OCI-LY1 (cell line): ENCODE measurements around the gene CACNA2D4.

Source experiments
- H2AFZ ChIP-seq: fragments of 200-600 bp; sonication (generic), shearing (Covaris generic); 2 replicates; pipeline ENCODE4 v1.6.0; 2014; ENCODE audit warnings: antibody characterized with exemption, mild to moderate bottlenecking, low read length
- H3F3A ChIP-seq: fragments of 200-600 bp; sonication (generic), shearing (Covaris generic); 2 replicates; pipeline ENCODE4 v1.6.0; 2014; ENCODE audit warnings: mild to moderate bottlenecking, antibody characterized with exemption, low read length, moderate library complexity; ENCODE audit not compliant: insufficient read depth
- H3K27ac ChIP-seq: fragments of 200-600 bp; sonication (generic); 2 replicates; pipeline ENCODE4 v1.5.1; 2014; ENCODE audit warnings: low read length, mixed run types, mild to moderate bottlenecking, low read depth; ENCODE audit not compliant: poor library complexity, severe bottlenecking
- H3K27me3 ChIP-seq: fragments of 200-600 bp; sonication (generic); 2 replicates; pipeline ENCODE4 v1.6.0; 2014; ENCODE audit warnings: antibody characterized with exemption, mild to moderate bottlenecking, low read length, moderate library complexity; ENCODE audit not compliant: insufficient read depth
- H3K36me3 ChIP-seq: fragments of 200-600 bp; sonication (generic); 2 replicates; pipeline ENCODE4 v1.6.1; 2014; ENCODE audit warnings: mild to moderate bottlenecking, antibody characterized with exemption, low read length, moderate library complexity, mixed read lengths; ENCODE audit not compliant: insufficient read depth
- H3K4me1 ChIP-seq: fragments of 200-600 bp; sonication (generic); 2 replicates; pipeline ENCODE4 v1.5.1; 2014; ENCODE audit warnings: mild to moderate bottlenecking, low read length, moderate library complexity; ENCODE audit not compliant: insufficient read depth, severe bottlenecking
- H3K4me2 ChIP-seq: fragments of 200-600 bp; sonication (generic), shearing (Covaris generic); 2 replicates; pipeline ENCODE4 v1.6.1; 2014; ENCODE audit warnings: low read length
- H3K4me3 ChIP-seq: fragments of 200-600 bp; sonication (generic); 2 replicates; pipeline ENCODE4 v1.5.1; 2014; ENCODE audit warnings: low read length, low read depth, mild to moderate bottlenecking, mixed read lengths; ENCODE audit not compliant: poor library complexity, severe bottlenecking
- H3K79me2 ChIP-seq: fragments of 200-600 bp; shearing (Covaris generic); 2 replicates; pipeline ENCODE4 v1.6.1; 2016; ENCODE audit warnings: mixed run types, low read length, mixed read lengths; ENCODE audit not compliant: insufficient read depth
- H3K9ac ChIP-seq: fragments of 200-600 bp; sonication (generic), shearing (Covaris generic); 2 replicates; pipeline ENCODE4 v1.6.1; 2014; ENCODE audit warnings: mild to moderate bottlenecking, low read length, mixed read lengths
- H3K9me2 ChIP-seq: fragments of 200-600 bp; sonication (generic), shearing (Covaris generic); 2 replicates; pipeline ENCODE4 v1.6.1; 2014; ENCODE audit warnings: low read depth, mild to moderate bottlenecking, low read length, mixed read lengths
- H3K9me3 ChIP-seq: fragments of 200-600 bp; shearing (Covaris generic); 2 replicates; pipeline ENCODE4 v1.6.1; 2014; ENCODE audit warnings: low read length, mixed read lengths
- H4K20me1 ChIP-seq: fragments of 200-600 bp; sonication (generic), shearing (Covaris generic); 2 replicates; pipeline ENCODE4 v1.6.0; 2016; ENCODE audit warnings: mild to moderate bottlenecking, low read length; ENCODE audit not compliant: insufficient read depth
- EZH2 ChIP-seq: fragments of 200-600 bp; sonication (generic), shearing (Covaris generic); IDR thresholded peaks from 2 replicates; pipeline ENCODE4 v1.8.0; 2017; ENCODE audit warnings: borderline replicate concordance, mixed run types, mild to moderate bottlenecking, antibody characterized with exemption, low read length, moderate library complexity, mixed read lengths
- TF ChIP-seq, protein P1 (sequence below): fragments of 200-600 bp; sonication (generic), shearing (Covaris generic); IDR thresholded peaks from 2 replicates; pipeline ENCODE4 v1.5.1; 2017; ENCODE audit warnings: mild to moderate bottlenecking, antibody characterized with exemption, low read length, moderate library complexity, mixed read lengths

The CACNA2D4 gene

DNA sequence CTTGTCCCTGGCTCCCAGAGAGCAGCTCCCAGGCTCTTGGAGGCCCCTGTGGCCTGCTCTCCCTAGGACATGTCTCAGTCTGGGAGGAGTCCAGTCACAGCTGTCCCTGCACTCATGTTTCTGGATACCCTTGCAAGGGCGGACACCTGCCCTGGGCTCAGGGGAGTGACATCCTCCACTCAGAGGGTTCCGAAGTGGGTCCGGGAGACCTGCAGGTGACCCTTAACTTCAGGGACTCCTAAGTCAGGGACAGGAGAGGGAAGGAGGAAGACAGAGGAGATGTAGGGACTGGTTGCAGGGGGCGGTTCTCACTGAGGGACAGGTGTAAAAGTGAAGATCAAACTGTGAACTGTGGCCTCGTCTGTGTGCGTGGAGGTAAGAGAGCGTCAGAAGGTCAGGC is 37.6 kb downstream of the CACNA2D4 start:
- Histone ChIP-seq H3F3A (no peaks in the 10 kb centered on the region), H3K4me2 (no peak overlapping the region), H3K79me2 (no peaks in the 10 kb centered on the region), H3K9me2 (no peaks in the 10 kb centered on the region), H3K4me3 (no peak overlapping the region), H3K27me3 (0 out of 2 replicates have a peak, but pooled peaks cover 9% of the 10 kb centered on the region), H4K20me1 (no peaks in the 10 kb centered on the region), H3K4me1 (no peaks in the 10 kb centered on the region), H2AFZ (no peak overlapping the region), H3K9me3 (no peaks in the 10 kb centered on the region), H3K36me3 (no peaks in the 10 kb centered on the region), H3K27ac (no peak overlapping the region), H3K9ac (no peak overlapping the region)
- TF ChIP-seq, protein P1, sequence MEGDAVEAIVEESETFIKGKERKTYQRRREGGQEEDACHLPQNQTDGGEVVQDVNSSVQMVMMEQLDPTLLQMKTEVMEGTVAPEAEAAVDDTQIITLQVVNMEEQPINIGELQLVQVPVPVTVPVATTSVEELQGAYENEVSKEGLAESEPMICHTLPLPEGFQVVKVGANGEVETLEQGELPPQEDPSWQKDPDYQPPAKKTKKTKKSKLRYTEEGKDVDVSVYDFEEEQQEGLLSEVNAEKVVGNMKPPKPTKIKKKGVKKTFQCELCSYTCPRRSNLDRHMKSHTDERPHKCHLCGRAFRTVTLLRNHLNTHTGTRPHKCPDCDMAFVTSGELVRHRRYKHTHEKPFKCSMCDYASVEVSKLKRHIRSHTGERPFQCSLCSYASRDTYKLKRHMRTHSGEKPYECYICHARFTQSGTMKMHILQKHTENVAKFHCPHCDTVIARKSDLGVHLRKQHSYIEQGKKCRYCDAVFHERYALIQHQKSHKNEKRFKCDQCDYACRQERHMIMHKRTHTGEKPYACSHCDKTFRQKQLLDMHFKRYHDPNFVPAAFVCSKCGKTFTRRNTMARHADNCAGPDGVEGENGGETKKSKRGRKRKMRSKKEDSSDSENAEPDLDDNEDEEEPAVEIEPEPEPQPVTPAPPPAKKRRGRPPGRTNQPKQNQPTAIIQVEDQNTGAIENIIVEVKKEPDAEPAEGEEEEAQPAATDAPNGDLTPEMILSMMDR: no peak
- TF ChIP-seq EZH2: no peak

DNA sequence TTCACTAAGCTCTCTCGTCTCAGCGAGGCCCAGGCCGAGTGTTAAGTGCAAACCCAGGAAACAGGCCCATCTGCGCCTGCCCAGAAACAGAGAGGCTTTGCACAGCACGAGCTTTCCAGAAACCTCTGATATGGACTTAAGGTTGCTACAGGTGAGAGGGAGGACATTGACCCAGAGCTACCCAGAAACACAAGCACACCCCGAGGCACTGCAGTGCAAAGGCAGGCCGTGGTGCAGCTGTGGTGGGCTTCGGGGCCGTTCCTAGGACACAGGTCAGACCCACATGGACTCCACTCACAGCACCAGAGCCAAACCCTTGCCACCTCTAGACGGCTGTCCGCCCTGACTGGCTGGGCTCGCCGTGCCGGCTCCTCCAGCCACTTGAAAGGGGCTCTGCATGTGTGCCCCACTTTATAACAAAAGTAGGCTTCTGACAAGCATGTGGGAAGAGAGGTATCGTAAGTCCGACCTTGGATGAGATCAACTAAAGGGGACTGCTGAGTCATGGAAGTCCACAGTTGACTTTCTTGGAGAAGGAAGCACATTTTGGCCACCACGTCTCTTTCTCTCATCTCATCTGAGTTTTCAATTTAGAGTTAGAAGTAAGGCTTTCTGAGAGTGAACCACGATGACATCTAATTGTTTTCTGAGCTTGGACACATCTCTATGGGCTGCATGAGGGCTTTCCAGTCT is 38.2 kb downstream of the CACNA2D4 start:
- Histone ChIP-seq H3K9me2 (no peaks in the 10 kb centered on the region), H3K27me3 (0 out of 2 replicates have a peak, but pooled peaks cover 9% of the 10 kb centered on the region), H3F3A (no peaks in the 10 kb centered on the region), H4K20me1 (no peaks in the 10 kb centered on the region), H3K4me2 (no peak overlapping the region), H2AFZ (no peak overlapping the region), H3K36me3 (no peaks in the 10 kb centered on the region), H3K27ac (no peak overlapping the region), H3K4me3 (no peak overlapping the region), H3K9me3 (no peaks in the 10 kb centered on the region), H3K4me1 (no peaks in the 10 kb centered on the region), H3K9ac (no peak overlapping the region), H3K79me2 (no peaks in the 10 kb centered on the region)
- TF ChIP-seq EZH2: no peak
- TF ChIP-seq, protein P1: no peak

DNA sequence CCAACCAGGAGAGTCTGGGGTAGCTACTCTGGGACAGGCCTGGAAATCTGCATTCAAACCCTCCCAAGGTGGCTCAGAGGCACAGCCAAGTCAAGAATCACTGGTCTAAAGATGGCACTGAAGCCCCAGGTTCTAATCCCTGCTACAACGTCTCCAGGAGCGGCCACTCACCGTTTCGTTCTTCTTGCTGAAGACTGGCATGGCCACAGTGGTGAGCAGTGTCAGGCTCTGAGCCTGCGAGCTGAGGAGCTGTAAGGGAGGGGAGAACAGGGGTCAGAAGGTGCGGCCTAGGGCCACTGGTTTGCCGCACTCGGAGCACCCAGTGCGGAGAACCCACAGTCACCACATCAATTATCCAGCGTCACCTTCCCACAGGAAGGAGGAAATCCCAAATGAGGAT is 38.8 kb downstream of the CACNA2D4 start:
- Histone ChIP-seq H2AFZ (no peak overlapping the region), H3F3A (no peaks in the 10 kb centered on the region), H3K9me3 (no peaks in the 10 kb centered on the region), H3K4me3 (no peak overlapping the region), H3K9ac (no peak overlapping the region), H3K9me2 (no peaks in the 10 kb centered on the region), H3K27me3 (0 out of 2 replicates have a peak, but pooled peaks cover 9% of the 10 kb centered on the region), H3K36me3 (no peaks in the 10 kb centered on the region), H3K27ac (no peak overlapping the region), H3K4me2 (no peak overlapping the region), H3K4me1 (no peaks in the 10 kb centered on the region), H3K79me2 (no peaks in the 10 kb centered on the region), H4K20me1 (no peaks in the 10 kb centered on the region)
- TF ChIP-seq EZH2: no peak
- TF ChIP-seq, protein P1: no peak
